Stomach (tissue), 4 donors: ENCODE results near the gene PRRX2.

Experiments
- CTCF ChIP-seq, 7 experiments: fragments of 450-650 bp in 4 of 7; fragments of 200-600 bp in 3 of 7; sonication (generic) in 3 of 7; IDR thresholded peaks; one replicate each; pipeline ENCODE4 v1.5.1; 2016 to 2019; ENCODE audit warnings: antibody characterized with exemption in 7 of 7, control low read depth in 2 of 7, mild to moderate bottlenecking in 1 of 7
- EP300 ChIP-seq: sonication (generic); formaldehyde crosslinking; IDR thresholded peaks from one replicate; pipeline ENCODE4 v1.6.1; 2017; ENCODE audit warnings: antibody characterized with exemption
- POLR2A ChIP-seq, 4 donors: fragments of 450-650 bp; IDR thresholded peaks; one replicate each; pipeline ENCODE4 v1.6.1; 2016; ENCODE audit warnings: antibody characterized with exemption in 4 of 4, control low read depth in 2 of 4, mild to moderate bottlenecking in 1 of 4, moderate library complexity in 1 of 4

GRCh38 chr9:129762985-129763926 is 97.8 kb downstream of the PRRX2 start:
- TF ChIP-seq CTCF (IDR thresholded peaks at IDR 0.05) (no peak), EP300 (no peak), POLR2A (IDR thresholded peaks at IDR 0.05) (no peak)
